Type B pancreatic cell (in vitro differentiated cells): ENCODE data around the gene PAQR5. TPM values are rescaled to one million over a fixed set of nuclear protein-coding genes. Genes with fewer than 3 reads are reported as not detected.

Source experiments
- DNase-seq: peaks from one replicate; pipeline ENCODE4 v3.0.0; 2021; ENCODE audit warnings: mixed read lengths; ENCODE audit not compliant: unreplicated experiment; ENCODE audit errors: extremely low spot score
- H3K27ac Mint-ChIP-seq: 2 replicates; pipeline ENCODE4 v1.8.0; 2021; ENCODE audit warnings: mild to moderate bottlenecking, mixed read lengths
- H3K27me3 Mint-ChIP-seq: 2 replicates; pipeline ENCODE4 v1.8.0; 2021; ENCODE audit warnings: mixed read lengths
- H3K36me3 Mint-ChIP-seq: 2 replicates; pipeline ENCODE4 v1.8.0; 2021; ENCODE audit warnings: mixed read lengths
- H3K4me1 Mint-ChIP-seq: one replicate; pipeline ENCODE4 v1.8.0; 2021; ENCODE audit warnings: mixed read lengths; ENCODE audit not compliant: unreplicated experiment
- H3K4me3 Mint-ChIP-seq: 2 replicates; pipeline ENCODE4 v1.8.0; 2021; ENCODE audit warnings: mild to moderate bottlenecking, mixed read lengths
- H3K9me3 Mint-ChIP-seq: 2 replicates; pipeline ENCODE4 v1.8.0; 2021; ENCODE audit warnings: mixed read lengths
- total RNA-seq: library from RNA; stranded (reverse); gene quantifications from 2 replicates; pipeline ENCODE4 v1.2.1, GENCODE V29; 2021; ENCODE audit warnings: low replicate concordance
- TF ChIP-seq, protein P1 (sequence below): fragments of 200-600 bp; sonication (generic); conservative IDR thresholded peaks from 2 replicates; pipeline ENCODE4 v1.5.0; 2021; ENCODE audit warnings: antibody characterized with exemption, mild to moderate bottlenecking

PAQR5 gene
- total RNA-seq, 1 donor from 2014 or later, result 7.8 TPM

GRCh38 chr15:69400850-69401249, 102.1 kb downstream of the PAQR5 start:
- Mint-ChIP-seq H3K27ac (peak overlapping the region; percentile 16), H3K4me3 (no peak overlapping the region), H3K9me3 (no peaks in the 10 kb centered on the region), H3K4me1 (no peaks in the 10 kb centered on the region), H3K36me3 (no peaks in the 10 kb centered on the region), H3K27me3 (no peaks in the 10 kb centered on the region)
- no peak for DNase-seq
- TF ChIP-seq, protein P1, sequence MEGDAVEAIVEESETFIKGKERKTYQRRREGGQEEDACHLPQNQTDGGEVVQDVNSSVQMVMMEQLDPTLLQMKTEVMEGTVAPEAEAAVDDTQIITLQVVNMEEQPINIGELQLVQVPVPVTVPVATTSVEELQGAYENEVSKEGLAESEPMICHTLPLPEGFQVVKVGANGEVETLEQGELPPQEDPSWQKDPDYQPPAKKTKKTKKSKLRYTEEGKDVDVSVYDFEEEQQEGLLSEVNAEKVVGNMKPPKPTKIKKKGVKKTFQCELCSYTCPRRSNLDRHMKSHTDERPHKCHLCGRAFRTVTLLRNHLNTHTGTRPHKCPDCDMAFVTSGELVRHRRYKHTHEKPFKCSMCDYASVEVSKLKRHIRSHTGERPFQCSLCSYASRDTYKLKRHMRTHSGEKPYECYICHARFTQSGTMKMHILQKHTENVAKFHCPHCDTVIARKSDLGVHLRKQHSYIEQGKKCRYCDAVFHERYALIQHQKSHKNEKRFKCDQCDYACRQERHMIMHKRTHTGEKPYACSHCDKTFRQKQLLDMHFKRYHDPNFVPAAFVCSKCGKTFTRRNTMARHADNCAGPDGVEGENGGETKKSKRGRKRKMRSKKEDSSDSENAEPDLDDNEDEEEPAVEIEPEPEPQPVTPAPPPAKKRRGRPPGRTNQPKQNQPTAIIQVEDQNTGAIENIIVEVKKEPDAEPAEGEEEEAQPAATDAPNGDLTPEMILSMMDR, result no peak

DNA sequence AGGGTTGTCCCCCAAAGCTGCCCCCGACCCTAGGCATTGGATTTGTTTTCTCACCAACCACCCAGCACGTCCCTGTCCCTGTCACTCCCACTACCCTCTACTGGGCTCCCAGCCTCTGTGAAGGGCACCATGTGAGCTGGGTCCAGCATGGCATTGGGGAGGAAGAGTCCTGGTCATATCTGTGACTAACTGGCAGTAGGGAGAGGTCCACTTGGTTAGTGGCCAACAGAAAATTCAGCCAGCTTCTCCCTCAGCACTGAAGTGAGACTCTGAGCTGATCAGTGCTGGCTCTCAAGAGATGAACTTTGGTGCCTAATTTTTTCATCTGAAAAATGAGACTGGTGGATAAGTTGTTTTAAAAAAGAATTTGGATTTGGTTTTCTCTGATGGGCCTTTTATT, 104.1 kb downstream of the PAQR5 start:
- Mint-ChIP-seq H3K27me3 (no peaks in the 10 kb centered on the region), H3K4me1 (peaks cover 3% of the 10 kb centered on the region), H3K36me3 (no peaks in the 10 kb centered on the region), H3K27ac (no peak overlapping the region), H3K4me3 (no peak overlapping the region), H3K9me3 (no peaks in the 10 kb centered on the region)
- TF ChIP-seq, protein P1, result no peak
- DNase-seq, result no peak

DNA sequence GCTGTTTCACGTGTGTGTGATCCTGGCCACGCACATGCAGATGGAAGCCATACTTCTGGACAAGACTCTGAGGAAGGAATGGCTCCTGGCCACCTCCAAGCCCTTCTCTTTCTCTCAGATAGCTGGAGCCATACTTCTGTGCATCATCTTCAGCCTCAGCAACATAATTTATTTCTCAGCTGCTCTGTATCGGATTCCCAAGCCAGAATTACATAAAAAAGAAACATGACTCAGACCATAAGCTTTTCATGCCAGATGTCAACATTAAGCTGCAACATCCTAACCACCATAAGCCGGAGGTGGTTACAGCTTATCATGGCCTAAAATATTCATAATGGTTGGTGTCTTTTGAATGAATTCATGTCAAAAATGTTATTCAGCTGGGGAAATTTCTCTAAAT, 104.9 kb downstream of the PAQR5 start:
- Mint-ChIP-seq H3K27me3 (no peaks in the 10 kb centered on the region), H3K36me3 (no peaks in the 10 kb centered on the region), H3K4me1 (peaks cover 4% of the 10 kb centered on the region), H3K4me3 (no peak overlapping the region), H3K9me3 (no peaks in the 10 kb centered on the region), H3K27ac (no peak overlapping the region)
- TF ChIP-seq, protein P1, result no peak
- no peak for DNase-seq

GRCh38 chr15:69405110-69405509, 106.4 kb downstream of the PAQR5 start:
- TF ChIP-seq, protein P1, result no peak
- Mint-ChIP-seq H3K27ac (no peak overlapping the region), H3K4me1 (peaks cover 4% of the 10 kb centered on the region), H3K4me3 (no peak overlapping the region), H3K9me3 (no peaks in the 10 kb centered on the region), H3K36me3 (no peaks in the 10 kb centered on the region), H3K27me3 (no peaks in the 10 kb centered on the region)
- DNase-seq, result no peak

DNA sequence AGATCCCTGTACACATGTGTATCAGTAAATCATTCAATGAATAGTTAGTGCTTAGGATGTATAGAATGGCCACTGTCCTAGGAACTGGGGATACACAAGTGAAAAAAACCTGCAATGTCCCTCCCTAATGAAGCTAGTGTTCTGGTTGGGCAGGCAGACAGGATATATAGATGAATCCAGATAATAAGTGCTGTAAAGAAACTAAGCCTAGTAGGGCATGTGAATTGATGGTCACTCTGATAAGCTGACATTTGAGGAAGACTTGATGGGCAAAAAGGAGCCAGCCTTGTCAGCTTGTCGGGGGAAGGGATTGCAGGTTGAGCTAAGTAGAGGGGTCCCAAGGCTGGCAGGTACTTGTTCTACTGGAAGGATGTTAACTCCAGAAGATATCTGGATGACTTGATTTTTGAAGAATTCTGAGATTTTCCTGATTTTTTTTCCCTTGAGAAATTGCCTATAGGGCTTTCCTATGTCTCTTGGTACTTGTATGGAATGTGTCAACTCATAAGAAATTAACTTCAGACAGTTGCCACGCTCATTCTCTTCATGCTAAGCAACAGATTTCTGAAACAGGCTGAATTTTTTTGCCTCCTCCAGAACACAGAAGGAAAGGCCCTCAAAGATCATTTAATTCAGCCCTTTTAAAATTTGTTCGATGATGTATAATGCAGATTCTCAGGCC, 109.1 kb downstream of the PAQR5 start:
- Mint-ChIP-seq H3K27me3 (no peaks in the 10 kb centered on the region), H3K9me3 (no peaks in the 10 kb centered on the region), H3K4me3 (no peak overlapping the region), H3K36me3 (no peaks in the 10 kb centered on the region), H3K27ac (peak overlapping the region; percentile 2), H3K4me1 (peaks cover 4% of the 10 kb centered on the region)
- no peak for DNase-seq
- TF ChIP-seq, protein P1, result no peak
